HepG2 (cell line): Measurements from ENCODE around the gene IGF2BP1. TPM values are rescaled to one million over a fixed set of nuclear protein-coding genes. Genes with fewer than 3 reads are reported as not detected.

ENCODE experiments used
- CREM ChIP-seq, 2 experiments: sonication (generic) in 1 of 2; formaldehyde crosslinking in 1 of 2; IDR thresholded peaks; 2 replicates each; pipeline versions ENCODE4 v1.4.0 to v1.6.1; 2016 to 2020; ENCODE audit warnings: antibody characterized with exemption in 1 of 2, mild to moderate bottlenecking in 1 of 2, missing genetic modification reagents in 1 of 2
- EEA1 ChIP-seq: sonication (generic); formaldehyde crosslinking; IDR thresholded peaks from 2 replicates; pipeline ENCODE4 v1.5.1; 2020; ENCODE audit warnings: mild to moderate bottlenecking, missing genetic modification reagents, borderline replicate concordance
- KMT2B ChIP-seq: IDR thresholded peaks from 2 replicates; pipeline ENCODE4 v1.6.1; 2016; ENCODE audit warnings: missing genetic modification reagents, missing compliant biosample characterization
- MED1 ChIP-seq: sonication (generic); formaldehyde crosslinking; IDR thresholded peaks from 2 replicates; pipeline ENCODE4 v1.4.0; 2020; ENCODE audit warnings: missing genetic modification reagents
- ONECUT2 ChIP-seq: sonication (generic); formaldehyde crosslinking; IDR thresholded peaks from 2 replicates; pipeline ENCODE4 v1.4.0; 2020; ENCODE audit warnings: missing genetic modification reagents
- THYN1 ChIP-seq: sonication (generic); formaldehyde crosslinking; IDR thresholded peaks from 2 replicates; pipeline ENCODE4 v1.8.1; 2023; ENCODE audit warnings: low read depth, mild to moderate bottlenecking, moderate library complexity, missing genetic modification reagents, borderline replicate concordance
- ZBTB3 ChIP-seq: sonication (generic); formaldehyde crosslinking; IDR thresholded peaks from 2 replicates; pipeline ENCODE4 v1.4.0; 2020; ENCODE audit warnings: low read depth, mild to moderate bottlenecking, moderate library complexity, missing genetic modification reagents, borderline replicate concordance
- ZNF124 ChIP-seq: sonication (generic); formaldehyde crosslinking; IDR thresholded peaks from 2 replicates; pipeline ENCODE4 v1.4.0; 2020; ENCODE audit warnings: missing genetic modification reagents
- ZNF510 ChIP-seq: sonication (generic); formaldehyde crosslinking; IDR thresholded peaks from 2 replicates; pipeline ENCODE4 v1.4.0; 2020; ENCODE audit warnings: low read depth, mild to moderate bottlenecking, missing genetic modification reagents
- polyA plus RNA-seq, 8 experiments: library from polyadenylated mRNA; depleted of rRNA in 3 of 8; stranded (reverse) in 7 of 8; unstranded in 1 of 8; fragments of >200 nt; fragmentation: Illumina TruSeq in 4 of 8; extraction: Trizol in 4 of 8; gene quantifications; 2 replicates each; pipeline versions ENCODE4 v1.2.1 to v1.2.3, GENCODE V29; 2011 to 2016; ENCODE audit warnings: low read depth in 4 of 8, missing spikeins in 1 of 8, mixed read lengths in 1 of 8; ENCODE audit not compliant: insufficient read depth in 1 of 8
- total RNA-seq, 5 experiments: library from RNA; depleted of rRNA; stranded (reverse); fragments of >200 nt; fragmentation: Illumina TruSeq; extraction: Trizol; gene quantifications; 2 replicates each; pipeline ENCODE4 v1.2.3, GENCODE V29; 2016; ENCODE audit warnings: low read depth in 1 of 5
- TF ChIP-seq, protein P1 (sequence below): sonication (generic); formaldehyde crosslinking; IDR thresholded peaks from 2 replicates; pipeline ENCODE4 v1.5.1; 2020; ENCODE audit warnings: mild to moderate bottlenecking, missing genetic modification reagents, moderate library complexity
- TF ChIP-seq, protein P2 (sequence below): sonication (generic); formaldehyde crosslinking; IDR thresholded peaks from 2 replicates; pipeline ENCODE4 v1.8.0; 2023; ENCODE audit warnings: mild to moderate bottlenecking, missing genetic modification reagents
- TF ChIP-seq, protein P3 (sequence below): fragments of 450-650 bp; IDR thresholded peaks from 2 replicates; pipeline ENCODE4 v1.6.1; 2016
- TF ChIP-seq, protein P4 (sequence below): sonication (generic); formaldehyde crosslinking; IDR thresholded peaks from 2 replicates; pipeline ENCODE4 v1.4.0; 2020; ENCODE audit warnings: mild to moderate bottlenecking, missing genetic modification reagents
- TF ChIP-seq, protein P5 (sequence below): sonication (generic); formaldehyde crosslinking; IDR thresholded peaks from 2 replicates; pipeline ENCODE4 v1.9.0; 2022; ENCODE audit warnings: missing genetic modification reagents, mild to moderate bottlenecking, borderline replicate concordance
- TF ChIP-seq, protein P6 (sequence below): sonication (generic); formaldehyde crosslinking; IDR thresholded peaks from 2 replicates; pipeline ENCODE4 v1.8.1; 2023; ENCODE audit warnings: mild to moderate bottlenecking, missing genetic modification reagents

IGF2BP1 gene
- total and polyA plus RNA-seq, 2 of the 13 experiments (the other 11 are each of a cell fraction or from before 2014, with no cell fraction given): 29.7 to 75.1 TPM

DNA sequence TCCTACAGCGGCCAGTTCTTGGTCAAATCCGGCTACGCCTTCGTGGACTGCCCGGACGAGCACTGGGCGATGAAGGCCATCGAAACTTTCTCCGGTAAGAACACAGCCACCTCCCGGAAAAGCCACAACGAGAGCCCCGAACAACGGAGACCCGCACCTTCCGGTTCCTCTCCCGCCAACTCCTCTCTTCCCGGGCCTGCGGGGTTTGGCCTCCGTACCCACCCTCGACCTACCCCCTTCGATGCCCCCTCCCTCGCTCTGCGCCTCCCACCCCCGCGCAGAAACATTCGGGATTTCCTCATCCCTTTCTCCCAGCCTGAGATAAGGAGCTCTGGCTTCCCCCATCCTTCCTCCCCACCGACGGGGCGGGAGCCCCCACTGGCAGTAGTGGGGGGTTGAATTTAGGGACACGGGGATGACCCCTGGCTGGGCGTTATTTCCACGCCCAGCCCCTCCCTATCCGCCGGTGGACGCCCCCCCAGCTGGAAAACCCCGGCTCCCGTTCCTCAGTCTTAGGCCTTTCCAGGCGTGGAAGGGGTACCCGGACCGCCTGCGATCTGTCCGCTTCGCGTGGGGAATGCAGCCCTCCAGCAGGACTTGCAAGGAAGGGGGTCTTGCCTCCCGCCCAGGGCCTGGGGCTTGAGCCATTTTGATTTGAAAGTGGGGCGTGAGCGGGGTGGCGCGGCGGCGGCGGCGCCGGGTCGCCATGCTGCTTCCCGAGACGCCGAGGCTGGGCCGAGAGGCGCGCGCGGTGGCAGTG is 822 bp downstream of the IGF2BP1 start (continued):
- TF ChIP-seq, protein P1, sequence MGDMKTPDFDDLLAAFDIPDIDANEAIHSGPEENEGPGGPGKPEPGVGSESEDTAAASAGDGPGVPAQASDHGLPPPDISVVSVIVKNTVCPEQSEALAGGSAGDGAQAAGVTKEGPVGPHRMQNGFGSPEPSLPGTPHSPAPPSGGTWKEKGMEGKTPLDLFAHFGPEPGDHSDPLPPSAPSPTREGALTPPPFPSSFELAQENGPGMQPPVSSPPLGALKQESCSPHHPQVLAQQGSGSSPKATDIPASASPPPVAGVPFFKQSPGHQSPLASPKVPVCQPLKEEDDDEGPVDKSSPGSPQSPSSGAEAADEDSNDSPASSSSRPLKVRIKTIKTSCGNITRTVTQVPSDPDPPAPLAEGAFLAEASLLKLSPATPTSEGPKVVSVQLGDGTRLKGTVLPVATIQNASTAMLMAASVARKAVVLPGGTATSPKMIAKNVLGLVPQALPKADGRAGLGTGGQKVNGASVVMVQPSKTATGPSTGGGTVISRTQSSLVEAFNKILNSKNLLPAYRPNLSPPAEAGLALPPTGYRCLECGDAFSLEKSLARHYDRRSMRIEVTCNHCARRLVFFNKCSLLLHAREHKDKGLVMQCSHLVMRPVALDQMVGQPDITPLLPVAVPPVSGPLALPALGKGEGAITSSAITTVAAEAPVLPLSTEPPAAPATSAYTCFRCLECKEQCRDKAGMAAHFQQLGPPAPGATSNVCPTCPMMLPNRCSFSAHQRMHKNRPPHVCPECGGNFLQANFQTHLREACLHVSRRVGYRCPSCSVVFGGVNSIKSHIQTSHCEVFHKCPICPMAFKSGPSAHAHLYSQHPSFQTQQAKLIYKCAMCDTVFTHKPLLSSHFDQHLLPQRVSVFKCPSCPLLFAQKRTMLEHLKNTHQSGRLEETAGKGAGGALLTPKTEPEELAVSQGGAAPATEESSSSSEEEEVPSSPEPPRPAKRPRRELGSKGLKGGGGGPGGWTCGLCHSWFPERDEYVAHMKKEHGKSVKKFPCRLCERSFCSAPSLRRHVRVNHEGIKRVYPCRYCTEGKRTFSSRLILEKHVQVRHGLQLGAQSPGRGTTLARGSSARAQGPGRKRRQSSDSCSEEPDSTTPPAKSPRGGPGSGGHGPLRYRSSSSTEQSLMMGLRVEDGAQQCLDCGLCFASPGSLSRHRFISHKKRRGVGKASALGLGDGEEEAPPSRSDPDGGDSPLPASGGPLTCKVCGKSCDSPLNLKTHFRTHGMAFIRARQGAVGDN: peak; percentile 74
- no peak for TF ChIP-seq ONECUT2 (CRISPR knock-in tag)
- TF ChIP-seq, protein P2, sequence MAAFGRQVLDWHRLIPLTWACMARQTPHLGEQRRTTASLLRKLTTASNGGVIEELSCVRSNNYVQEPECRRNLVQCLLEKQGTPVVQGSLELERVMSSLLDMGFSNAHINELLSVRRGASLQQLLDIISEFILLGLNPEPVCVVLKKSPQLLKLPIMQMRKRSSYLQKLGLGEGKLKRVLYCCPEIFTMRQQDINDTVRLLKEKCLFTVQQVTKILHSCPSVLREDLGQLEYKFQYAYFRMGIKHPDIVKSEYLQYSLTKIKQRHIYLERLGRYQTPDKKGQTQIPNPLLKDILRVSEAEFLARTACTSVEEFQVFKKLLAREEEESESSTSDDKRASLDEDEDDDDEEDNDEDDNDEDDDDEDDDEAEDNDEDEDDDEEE: peak; percentile 52; the same call in 1 of the 2 replicates
- 0 out of 2 replicates have a peak, but pooled peaks have one; percentile 54 for TF ChIP-seq ZBTB3 (CRISPR knock-in tag)
- TF ChIP-seq, protein P3, sequence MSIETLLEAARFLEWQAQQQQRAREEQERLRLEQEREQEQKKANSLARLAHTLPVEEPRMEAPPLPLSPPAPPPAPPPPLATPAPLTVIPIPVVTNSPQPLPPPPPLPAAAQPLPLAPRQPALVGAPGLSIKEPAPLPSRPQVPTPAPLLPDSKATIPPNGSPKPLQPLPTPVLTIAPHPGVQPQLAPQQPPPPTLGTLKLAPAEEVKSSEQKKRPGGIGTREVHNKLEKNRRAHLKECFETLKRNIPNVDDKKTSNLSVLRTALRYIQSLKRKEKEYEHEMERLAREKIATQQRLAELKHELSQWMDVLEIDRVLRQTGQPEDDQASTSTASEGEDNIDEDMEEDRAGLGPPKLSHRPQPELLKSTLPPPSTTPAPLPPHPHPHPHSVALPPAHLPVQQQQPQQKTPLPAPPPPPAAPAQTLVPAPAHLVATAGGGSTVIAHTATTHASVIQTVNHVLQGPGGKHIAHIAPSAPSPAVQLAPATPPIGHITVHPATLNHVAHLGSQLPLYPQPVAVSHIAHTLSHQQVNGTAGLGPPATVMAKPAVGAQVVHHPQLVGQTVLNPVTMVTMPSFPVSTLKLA: no peak
- TF ChIP-seq THYN1 (CRISPR knock-in tag): no peak
- TF ChIP-seq, protein P4, sequence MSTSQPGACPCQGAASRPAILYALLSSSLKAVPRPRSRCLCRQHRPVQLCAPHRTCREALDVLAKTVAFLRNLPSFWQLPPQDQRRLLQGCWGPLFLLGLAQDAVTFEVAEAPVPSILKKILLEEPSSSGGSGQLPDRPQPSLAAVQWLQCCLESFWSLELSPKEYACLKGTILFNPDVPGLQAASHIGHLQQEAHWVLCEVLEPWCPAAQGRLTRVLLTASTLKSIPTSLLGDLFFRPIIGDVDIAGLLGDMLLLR (CRISPR knock-in tag): no peak
- peak; percentile 4; the same call in 1 of the 2 replicates for TF ChIP-seq MED1 (CRISPR knock-in tag)
- TF ChIP-seq EEA1 (CRISPR knock-in tag): 0 out of 2 replicates have a peak, but pooled peaks have one; percentile 55
- TF ChIP-seq ZNF510 (CRISPR knock-in tag): no peak
- 0 out of 2 replicates have a peak, but pooled peaks have one; percentile 17 for TF ChIP-seq CREM (IDR thresholded peaks at IDR 0.05)
- TF ChIP-seq CREM (CRISPR knock-in tag; IDR thresholded peaks at IDR 0.05): no peak
- TF ChIP-seq, protein P5, sequence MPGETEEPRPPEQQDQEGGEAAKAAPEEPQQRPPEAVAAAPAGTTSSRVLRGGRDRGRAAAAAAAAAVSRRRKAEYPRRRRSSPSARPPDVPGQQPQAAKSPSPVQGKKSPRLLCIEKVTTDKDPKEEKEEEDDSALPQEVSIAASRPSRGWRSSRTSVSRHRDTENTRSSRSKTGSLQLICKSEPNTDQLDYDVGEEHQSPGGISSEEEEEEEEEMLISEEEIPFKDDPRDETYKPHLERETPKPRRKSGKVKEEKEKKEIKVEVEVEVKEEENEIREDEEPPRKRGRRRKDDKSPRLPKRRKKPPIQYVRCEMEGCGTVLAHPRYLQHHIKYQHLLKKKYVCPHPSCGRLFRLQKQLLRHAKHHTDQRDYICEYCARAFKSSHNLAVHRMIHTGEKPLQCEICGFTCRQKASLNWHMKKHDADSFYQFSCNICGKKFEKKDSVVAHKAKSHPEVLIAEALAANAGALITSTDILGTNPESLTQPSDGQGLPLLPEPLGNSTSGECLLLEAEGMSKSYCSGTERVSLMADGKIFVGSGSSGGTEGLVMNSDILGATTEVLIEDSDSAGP (CRISPR knock-in tag): peak; percentile 36; the same call in 1 of the 2 replicates
- no peak for TF ChIP-seq ZNF124 (CRISPR knock-in tag)
- TF ChIP-seq, protein P6, sequence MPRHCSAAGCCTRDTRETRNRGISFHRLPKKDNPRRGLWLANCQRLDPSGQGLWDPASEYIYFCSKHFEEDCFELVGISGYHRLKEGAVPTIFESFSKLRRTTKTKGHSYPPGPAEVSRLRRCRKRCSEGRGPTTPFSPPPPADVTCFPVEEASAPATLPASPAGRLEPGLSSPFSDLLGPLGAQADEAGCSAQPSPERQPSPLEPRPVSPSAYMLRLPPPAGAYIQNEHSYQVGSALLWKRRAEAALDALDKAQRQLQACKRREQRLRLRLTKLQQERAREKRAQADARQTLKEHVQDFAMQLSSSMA (CRISPR knock-in tag): no peak
- TF ChIP-seq KMT2B: peak; percentile 38; the same call in 1 of the 2 replicates
